Inflammatory macrophage treated with lipopolysaccharide for 4 hours (primary cell): ENCODE results near the gene ENPP3.
"Not testable (repeated sequence)": the region's sequence is repeated elsewhere in the genome, so short reads cannot be mapped to it uniquely, and the experiment has no call there.

Experiments
- DNase-seq: peaks from one replicate; pipeline ENCODE4 v3.0.0-alpha.2; 2020

The ENPP3 gene

DNA sequence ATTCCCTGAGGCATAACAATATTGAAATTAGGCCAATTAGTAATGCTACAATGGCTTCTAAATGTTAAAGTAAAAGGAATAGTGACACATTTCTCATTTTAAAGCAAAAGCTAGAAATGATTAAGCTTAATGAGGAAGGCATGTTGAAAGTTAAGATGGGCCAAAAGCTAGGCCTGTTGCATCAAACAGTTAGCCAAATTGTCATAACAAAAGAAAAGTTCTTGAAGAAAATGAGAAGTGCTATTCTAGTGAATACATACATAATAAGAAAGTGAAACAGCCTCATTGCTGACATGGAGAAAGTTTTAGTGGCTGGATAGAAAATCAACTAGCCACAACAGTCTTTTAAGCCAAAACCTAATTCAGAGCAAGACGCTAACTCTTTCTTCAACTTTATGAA, 51.2 kb downstream of the ENPP3 start:
- peak; percentile 62 for DNase-seq

DNA sequence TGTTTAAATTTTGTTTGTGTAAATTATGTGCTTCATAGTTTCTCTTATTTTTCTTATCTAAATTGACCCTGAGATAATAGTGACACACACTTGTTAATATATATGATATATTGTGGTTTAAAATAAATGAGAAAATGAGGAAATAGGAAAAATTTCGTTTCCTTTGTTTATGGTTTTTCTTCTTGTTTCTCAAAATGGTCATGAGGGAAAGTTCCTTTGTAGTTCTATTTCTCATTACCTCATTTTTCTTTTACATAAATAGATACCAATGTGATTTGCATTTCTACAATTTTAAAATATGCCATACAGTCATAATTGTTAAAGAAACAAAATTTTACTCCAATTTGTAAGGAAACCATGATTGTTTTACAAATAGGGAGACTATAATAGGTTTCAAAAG, 54.9 kb downstream of the ENPP3 start:
- DNase-seq = peak; percentile 61

DNA sequence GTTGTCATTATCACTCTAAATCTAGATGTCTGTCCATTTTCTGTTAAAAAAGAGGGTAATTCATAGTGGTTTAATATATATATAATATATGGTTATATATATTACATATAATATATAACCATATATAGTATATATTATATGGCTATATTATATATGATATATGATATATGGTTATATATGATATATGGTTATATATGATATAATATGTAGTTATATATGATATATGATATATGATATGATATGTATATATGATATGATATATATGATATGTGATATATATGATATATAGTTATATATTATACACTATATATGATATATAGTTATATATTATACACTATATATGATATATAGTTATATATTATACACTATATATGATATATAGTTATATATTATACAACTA, 55.5 kb downstream of the ENPP3 start:
- no peak for DNase-seq

DNA sequence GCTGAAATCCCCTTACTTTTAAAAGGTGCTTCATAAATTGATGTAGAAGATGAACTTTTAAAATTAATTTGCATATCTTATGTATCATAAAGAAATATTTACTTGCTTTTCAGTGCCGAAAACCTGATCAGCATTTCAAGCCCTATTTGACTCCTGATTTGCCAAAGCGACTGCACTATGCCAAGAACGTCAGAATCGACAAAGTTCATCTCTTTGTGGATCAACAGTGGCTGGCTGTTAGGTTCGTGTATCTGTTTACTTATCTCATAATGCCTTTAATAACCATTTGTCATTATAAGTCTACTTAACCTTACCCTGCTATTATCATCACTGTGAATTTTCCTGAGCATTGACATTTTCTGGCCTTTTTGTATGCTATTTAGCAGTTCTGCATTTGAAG, 56.3 kb downstream of the ENPP3 start:
- DNase-seq = no peak

DNA sequence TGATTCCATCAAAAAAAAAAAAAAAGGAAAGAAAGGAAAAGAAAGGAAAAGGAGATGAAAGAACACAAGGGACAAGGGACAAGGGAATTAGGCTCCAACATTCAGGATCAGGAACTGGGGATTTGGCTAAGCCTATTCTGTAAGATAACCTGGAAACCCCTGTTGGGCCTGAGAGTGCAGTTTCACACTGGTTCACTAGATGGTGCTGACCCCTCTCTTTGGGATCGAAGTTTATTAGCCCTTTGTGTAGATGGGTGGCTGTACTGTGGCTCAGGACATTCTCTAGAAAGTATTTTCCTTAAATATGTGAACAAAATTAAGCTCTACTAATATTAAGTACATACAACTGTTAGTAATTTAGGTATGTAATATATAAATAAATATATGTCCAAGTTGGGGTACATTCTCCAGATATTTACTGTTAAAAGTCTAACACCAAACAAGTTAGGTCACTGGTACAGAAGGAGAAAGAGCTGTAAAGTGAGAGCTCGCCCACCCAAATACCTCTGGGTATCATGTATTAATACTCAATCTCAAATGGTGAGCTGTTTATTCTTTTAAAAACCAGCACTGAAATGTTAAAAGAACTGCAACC, 57.8 kb downstream of the ENPP3 start:
- DNase-seq = peak; percentile 49

DNA sequence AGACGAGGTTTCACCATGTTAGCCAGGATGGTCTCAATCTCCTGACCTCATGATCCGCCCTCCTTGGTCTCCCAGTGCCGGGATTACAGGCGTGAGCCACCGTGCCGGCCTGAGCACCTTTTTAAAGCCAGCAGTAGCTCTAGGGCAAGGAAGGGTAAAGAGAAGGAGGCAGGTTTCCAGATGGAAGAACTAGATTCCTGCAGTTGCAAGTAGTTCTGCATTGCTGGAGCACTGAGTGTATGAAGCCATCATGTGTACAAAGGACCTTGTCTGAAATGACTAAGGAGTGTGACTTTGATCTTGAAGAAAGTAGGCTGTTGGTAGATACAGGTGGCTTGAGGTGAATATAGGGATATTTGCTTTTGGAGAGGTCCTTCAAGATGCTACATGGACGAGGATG, 59.9 kb downstream of the ENPP3 start:
- no peak for DNase-seq

DNA sequence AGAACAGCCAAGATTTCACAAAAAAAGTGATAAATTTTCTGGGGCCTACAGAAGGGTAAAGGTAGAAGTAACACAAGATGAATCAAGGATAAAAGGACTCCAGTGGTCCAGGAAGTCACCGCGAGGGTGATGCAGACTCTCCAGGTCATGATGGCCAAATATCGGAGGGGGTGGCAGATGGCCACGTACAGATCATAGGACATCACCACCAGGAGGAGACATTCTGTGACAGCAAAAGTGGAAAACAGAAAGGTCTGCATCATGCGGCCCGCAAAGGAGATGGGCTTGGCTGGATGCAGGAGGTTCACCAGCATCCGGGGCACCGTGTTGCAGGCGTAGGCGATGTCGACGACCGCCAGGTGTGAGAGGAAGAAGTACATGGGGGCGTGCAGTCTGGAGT, 63.7 kb downstream of the ENPP3 start:
- not testable (repeated sequence) for DNase-seq

DNA sequence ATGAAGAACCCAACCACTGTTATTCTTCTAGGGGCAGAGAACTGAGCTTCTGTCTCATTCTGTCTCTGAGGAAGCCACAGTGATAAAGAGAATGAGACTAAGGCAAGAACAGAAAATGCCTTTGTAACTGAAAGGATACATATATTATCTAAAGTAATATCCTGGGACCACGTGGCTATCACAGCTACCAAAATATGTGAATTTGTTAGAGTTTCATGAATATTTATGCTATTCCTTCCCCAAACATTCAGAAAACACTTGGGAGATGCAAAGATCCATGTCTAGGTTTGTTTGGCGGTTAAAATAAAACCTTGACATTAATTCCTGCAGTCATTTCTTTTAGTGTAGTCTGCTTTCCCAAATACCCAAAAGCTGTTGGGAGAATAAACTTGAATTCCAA, 66.8 kb downstream of the ENPP3 start:
- DNase-seq = not testable (repeated sequence)

DNA sequence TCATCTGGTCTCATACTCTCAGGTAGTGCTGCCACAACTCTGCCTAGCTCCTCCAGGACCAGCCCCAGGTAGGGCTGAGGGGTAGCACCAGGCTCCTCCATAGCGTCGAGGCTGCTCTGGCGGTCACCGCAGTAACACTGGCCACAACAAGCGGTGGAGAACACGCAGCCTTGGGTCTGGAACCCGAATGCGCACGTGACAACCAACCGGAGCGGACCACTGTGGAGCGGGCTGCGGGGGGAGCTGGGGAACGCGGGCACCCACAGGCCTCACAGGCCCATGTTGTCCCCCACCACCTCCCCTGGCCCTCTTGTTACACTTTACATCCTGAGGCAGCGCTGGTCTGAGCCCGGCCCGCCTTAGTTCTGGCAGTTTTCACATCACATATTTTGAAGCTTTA, 73.8 kb downstream of the ENPP3 start, which contains the start of gene CTAGE9:
Gene CTAGE9, minus strand, starts transcription at position 101 of the 400 bp plus-strand sequence. Its CDS starts 0 bp downstream, at position 101.
- not testable (repeated sequence) for DNase-seq

DNA sequence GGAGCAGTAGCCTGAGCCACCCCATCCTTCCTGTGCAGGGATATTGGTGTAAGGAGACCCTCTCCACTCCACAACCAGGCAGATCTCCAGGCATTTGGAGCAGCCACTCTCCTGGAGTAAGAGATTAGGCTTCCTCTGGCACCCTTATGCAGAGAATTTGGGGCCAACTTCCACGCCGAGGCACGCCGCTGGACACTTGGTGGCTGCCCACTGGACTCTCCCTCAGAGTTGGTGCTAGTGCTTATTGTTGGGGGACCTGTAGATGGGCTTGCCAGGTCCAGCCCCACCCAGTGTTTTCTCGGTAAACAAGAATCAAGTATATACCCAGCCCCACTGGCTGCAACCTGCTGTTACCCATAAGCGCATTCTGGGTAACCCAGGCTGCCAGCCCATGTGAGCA, 78.5 kb downstream of the ENPP3 start:
- DNase-seq = not testable (repeated sequence)

DNA sequence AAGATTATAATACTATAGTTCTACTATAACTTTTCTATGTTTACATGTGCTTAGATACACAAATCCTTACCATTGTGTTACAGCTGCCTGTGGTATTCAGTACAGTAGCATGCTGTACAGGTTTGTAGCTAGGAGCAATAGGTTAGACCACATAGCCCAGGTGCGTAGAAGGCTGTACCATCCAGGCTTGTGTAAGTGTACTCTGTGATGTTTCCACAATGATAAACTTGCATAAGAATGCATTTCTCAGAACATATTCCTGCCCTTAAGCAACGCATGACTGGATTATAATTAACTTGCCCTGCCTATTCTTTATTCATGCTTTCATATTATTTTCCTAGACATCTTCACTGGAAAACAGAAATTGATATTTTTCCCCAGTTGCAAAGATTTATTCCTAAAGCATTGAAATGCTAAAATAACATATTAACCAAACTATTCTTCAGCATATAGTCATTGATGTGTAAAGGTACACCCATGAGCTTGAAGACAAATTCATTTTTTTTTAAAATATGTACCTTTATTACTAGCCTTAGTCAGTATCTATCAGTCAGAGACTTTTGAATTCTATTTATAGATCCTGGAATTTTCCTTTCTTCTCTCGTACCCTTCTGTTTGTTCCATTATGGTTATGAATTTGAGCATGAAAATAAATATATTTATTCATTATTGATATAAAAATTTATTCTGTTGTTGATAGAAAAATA, 80.9 kb downstream of the ENPP3 start:
- DNase-seq = no peak

DNA sequence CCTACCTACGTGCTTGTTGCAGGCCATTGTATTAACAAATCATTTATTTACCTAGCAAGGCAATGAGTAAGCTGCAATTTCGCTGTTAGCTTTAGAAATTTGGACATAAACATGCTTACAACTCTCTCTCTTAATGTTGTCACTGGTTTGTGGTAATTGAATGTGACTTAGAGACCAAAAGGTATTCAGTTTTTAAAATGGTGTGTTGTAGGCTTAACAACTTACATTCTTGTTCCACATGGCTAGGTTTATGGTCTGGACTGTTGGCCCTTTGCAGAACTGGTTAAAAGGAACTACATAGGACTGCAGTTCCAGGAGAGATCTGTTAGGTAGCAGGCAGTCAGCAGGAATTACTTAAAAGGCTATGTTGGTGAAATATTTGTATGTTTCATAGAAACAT, 84.1 kb downstream of the ENPP3 start:
- DNase-seq = no peak

DNA sequence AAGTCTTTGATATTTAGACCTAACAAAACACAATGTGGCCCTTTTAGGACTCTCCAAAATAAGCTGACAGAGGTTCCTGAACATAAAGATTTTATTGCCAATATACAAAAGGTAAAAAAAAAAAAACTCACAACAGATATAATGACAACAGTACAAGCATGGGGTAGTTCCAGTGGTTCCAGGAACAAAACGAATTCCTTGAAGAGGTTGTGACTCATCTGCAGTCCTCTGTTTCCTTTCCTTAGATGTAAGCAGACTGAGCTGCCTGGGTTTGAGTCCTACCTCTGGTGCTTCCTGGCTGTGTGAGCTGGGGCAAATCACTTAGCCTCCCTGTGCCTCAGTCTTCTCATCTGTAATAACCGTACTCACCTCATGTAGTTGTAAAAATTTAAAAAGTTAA, 87.0 kb downstream of the ENPP3 start:
- no peak for DNase-seq

DNA sequence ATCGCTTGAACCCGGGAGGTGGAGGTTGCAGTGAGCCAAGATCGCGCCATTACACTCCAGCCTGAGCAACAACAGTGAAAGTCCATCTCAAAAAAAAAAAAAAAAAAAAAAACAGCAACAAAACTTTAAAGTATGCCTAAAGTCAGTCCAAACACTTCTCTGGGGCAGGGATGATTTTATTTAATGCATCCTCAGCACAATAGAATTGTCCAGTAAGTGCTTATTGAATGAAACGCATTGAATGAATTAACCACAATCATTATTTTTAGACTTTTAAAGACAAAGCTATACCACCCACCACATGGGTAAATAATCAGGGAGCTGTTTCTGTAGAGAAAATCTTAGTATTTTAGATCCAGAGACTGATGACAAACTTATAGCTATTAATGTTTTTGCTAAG, 90.4 kb downstream of the ENPP3 start:
- no peak for DNase-seq

DNA sequence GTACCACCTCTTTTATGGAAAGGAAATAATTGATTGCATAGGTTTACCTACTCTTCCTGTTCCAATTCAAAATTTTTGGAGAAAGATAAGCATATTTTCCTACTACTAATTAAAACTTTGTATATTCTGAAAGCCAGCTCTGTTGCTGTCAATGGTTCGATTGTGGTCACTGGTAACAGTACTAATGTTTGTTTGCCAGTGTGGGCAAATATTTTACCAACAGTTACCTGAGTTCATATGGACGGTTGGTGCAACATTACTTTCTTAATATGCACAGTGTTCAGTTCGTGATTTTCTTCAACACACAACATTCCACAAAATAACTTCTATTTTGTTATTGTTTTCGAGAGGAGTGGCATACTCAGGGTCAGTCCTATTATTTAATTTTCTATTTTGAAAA, 90.8 kb downstream of the ENPP3 start:
- no peak for DNase-seq

DNA sequence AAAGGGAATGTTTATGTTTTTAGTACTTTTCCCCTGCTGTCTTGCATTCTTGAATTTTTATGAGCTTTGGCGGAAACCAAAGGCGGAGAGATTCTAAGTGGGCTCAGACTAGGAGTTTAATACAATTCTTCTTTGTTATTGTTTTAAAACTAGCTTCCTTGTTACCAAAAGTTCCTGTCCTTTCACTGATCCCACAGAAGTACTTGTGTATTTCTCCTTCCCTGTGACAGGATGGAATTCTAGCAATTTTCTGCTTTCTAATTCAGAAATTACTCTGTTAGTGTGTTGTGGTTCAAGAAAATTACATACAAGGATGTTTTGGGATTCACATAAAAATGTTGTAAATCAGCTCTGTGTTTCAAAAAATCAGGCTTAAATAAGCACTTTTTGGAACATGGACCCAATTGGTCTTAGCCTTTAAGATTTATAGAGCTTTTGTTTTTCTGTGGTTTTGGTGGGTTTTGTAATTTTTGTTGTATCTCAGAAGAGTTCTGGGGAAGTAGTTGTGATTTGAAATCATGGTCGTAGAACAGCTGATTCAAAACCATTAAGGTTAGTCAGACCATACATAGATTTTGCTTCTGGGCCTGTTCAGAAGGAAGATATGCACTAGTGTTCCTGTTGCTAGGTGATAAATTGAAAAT, 91.3 kb downstream of the ENPP3 start:
- DNase-seq = no peak

DNA sequence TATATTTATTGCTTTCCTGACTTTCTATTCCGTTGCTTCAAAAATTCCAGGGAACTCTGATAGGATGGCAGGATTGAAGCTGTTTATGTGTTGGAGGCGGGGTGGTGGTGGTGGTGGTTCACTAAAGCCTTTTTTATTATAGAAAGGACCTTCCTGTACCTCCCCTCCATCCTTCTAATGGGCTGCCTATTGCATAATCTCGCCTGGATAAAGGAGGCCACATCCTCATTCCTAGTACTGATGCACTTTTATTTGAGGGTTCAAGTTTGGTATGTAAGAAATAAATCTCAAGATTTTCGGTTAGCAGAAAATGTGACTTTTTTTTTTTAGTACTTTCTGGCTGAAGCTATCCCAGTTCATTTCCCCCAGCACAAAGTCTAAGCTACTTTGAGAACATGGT, 92.4 kb downstream of the ENPP3 start:
- no peak for DNase-seq

DNA sequence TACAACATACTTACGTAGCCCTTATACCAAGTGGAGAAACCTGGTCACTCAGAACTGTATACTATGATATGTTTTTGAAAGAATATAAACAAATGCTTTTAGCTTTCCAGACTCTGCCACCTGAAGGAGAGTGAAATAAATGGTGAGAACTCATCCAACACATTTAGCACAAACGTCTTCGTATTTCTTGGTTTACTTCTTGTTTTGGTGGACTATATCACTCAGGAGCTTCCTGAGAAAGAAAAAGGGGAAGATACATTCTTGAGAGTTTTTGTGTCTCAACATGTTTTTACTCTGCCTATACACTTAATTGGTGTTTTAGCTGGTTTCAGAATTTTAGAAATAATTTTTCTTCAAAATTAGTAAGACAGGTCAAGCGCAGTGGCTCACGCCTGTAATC, 93.2 kb downstream of the ENPP3 start:
- DNase-seq = no peak

DNA sequence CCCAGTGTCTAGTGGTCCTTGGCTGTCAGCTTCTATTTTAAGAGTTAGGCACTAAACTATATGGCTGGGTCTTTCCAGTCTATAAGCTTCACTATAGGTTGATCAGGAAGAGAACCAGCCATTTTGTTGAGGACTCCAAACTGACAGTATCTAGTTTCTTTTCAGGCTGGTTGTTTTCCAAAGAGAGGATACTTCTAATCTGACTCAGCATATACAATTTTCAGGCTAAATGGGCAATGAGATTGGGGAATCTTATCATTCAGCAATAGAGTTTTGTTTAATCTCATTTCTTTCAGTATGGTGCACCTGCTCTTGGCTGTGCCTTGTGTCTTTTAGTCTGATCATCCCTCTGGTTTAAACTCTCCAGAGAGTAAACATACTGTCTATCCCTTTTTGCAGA, 94.1 kb downstream of the ENPP3 start:
- no peak for DNase-seq

DNA sequence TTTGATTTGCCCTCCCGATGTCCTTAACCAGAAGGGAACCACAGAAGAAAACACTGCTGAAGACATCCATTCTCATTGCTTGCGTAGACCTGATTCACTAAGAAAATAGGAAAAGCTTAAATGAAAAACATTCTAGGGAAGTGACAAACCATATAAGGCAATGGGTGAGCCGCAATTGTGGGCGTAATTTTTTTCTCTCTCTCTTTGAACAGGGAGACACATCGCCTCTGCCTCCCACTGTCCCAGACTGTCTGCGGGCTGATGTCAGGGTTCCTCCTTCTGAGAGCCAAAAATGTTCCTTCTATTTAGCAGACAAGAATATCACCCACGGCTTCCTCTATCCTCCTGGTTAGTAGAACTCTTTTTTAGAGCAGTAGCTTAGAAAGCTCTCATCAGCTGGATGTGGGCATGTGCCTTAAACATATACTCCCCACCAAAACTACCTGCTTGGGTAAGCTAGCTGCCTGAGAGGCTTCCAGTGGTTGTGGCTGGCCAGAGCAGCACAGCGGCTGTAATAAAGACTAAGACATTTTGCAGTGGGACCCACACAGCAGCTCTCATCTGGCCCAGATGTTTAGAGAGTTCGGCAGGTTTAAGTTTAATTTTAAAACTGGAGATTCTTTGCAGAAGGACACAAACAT, 96.4 kb downstream of the ENPP3 start:
- DNase-seq = peak; percentile 46

DNA sequence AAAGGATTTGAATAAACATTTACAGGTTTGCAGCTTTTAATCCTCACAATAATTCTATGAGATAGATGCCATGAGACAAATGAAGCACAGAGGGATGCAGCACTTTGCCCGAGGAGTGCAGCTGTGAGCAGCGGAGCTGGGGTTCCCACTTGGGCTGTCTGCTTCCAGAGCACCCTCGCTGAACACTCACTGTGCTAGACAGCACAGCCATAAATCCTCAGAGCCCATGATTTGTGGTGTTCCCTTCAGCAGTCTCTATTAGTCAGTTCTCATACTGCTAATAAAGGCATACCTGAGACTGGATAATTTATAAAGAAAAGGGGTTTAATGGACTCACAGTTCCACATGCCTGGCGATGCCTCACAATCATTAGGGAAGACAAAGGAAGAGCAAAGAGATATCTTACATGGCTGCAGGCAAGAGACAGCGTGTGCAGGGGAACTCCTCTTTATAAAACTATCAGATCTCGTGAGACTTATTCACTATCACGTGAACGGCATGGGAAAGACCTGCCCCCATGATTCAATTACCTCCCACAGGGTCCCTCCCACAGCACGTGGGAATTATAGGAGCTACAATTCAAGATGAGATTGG, 99.0 kb downstream of the ENPP3 start:
- no peak for DNase-seq

DNA sequence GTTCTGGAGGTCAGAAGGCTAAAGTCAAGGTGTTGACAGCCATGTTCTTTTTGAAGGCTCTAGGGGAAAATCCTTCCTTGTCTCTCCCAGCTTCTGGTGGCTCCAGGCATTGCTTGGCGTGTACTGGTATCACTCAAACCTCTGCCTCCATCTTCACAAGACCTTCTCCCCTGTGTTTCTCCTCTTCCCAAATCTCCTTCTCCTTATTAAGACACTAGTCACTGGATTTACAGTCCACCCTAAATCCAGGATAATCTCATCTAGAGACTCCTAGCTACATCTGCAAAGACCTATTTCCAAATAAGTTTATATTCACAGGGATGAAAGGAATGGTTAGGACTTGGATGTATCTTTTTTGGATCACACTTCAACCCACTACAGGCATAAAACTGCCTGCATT, 99.7 kb downstream of the ENPP3 start:
- no peak for DNase-seq

DNA sequence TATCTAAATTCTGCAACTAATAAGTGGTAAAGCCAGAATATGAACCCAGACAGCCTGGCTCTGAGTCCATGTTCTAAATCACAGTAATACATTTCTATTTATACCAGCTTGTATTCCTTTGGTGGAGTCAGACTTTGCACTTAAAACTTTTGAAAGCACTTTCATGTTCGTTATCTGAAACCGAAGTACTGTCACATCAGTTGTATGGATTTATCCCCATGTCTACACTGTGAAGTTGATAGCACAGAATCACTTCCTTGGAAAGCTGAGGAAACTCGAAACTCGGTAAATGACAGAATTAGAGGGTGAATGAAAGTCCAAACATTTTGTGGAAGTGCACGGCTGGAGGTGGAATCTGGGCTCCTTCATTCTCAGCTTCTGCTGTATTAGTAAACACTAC, 102.0 kb downstream of the ENPP3 start:
- no peak for DNase-seq

DNA sequence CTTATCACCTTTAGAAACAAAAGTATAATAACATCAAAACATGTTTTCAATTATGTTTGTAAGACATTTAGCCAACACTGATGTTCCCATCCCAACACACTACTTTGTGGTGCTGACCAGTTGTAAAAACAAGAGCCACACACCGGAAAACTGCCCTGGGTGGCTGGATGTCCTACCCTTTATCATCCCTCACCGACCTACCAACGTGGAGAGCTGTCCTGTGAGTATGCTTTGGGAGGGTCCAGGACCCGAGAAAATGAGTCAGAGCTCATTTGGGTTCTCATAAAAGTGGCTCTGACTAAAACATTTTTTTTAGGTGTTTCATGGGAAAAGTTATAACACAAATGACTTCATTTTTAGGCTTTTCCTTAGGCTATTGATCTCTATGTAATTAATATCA, 103.1 kb downstream of the ENPP3 start:
- DNase-seq = no peak
